HG02943 (cell line): ENCODE results near the gene DOCK2.
A peak's percentile ranks its signal among the peaks of the same experiment; 100 is the strongest.
"Not testable (repeated sequence)": the region's sequence is repeated elsewhere in the genome, so short reads cannot be mapped to it uniquely, and the experiment has no call there.

Experiments used
- ATAC-seq: cut with Tn5 transposase; IDR thresholded peaks from one replicate; pipeline ENCODE4 v1.9.1; 2021; ENCODE audit warnings: mild to moderate bottlenecking, low read depth, moderate library complexity; ENCODE audit not compliant: unreplicated experiment

The DOCK2 gene

DNA sequence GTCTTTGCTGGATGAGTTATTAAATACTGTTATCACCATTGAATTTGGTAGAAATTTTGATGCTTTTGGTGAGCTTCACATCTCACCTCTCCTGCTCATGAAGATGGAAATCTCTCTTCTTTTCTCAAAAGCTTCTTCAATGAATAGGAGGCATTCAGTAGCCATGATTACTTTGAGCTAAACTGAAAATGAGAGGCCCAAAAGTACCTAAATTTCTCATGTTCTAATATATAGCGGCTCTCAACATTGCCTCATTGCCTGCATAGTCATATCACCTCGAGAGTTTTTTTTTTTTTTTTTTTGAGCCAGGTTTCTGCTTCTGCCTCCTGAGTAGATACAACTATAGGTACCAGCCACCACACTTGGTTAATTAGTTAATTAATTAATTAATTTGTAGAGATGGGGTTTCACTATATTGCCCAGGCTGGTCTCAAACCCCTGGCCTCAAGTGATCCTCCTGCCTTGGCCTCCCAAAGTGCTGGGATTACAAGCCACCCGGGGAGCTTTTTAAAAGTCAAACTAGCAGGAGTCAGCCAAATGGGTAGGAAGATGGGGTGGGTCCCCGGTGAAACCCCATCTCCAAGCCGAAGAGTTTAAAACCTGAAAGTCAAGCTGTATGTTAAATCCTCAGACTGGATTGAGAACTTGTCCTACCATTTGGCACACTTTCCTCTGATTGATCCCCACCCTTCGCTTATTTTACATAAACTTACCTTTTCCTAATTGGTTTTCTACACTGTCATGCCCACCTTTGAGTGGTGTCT lies 169.0 kb downstream of the DOCK2 start:
- peak; percentile 61 for ATAC-seq

DNA sequence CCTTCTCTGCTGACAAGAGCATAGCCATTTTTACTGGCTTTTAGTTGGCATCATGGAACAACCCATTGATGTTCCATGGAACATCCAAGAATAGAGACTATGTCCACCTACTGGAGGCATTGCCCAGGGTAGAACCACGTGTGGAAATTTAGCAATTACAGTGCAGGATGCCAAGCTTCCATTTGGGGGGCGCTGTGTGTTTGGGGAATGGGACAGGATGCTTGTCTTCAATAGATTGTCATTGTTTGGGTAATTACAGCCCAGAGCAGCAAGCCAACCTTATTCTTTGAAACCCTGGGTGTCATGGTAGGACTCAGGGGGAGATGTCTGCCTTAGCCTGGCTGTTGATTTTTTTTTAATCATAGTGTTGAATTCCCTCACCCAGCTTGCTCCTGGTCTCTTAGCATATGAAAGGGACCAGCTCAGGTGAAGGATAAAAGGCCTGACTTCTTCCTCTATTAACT lies 171.1 kb downstream of the DOCK2 start:
- ATAC-seq, result no peak

DNA sequence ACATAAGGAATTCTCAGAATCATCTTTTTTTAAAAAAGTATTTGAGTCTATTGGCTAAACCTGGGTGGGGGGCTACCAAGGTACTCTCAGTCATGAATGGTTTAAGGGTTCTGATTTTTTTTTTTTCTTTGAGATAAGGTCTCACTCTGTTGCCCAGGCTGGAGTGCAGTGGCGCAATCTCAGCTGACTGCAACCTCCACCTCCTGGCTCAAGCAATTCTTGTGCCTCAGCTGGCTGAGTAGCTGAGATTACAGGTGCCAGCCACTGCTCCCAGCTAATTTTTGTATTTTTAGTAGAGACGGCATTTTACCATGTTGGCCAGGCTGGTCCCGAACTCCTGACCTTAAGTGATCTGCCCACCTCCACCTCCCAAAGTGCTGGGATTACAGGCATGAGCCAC lies 171.8 kb downstream of the DOCK2 start:
- ATAC-seq, result not testable (repeated sequence)

DNA sequence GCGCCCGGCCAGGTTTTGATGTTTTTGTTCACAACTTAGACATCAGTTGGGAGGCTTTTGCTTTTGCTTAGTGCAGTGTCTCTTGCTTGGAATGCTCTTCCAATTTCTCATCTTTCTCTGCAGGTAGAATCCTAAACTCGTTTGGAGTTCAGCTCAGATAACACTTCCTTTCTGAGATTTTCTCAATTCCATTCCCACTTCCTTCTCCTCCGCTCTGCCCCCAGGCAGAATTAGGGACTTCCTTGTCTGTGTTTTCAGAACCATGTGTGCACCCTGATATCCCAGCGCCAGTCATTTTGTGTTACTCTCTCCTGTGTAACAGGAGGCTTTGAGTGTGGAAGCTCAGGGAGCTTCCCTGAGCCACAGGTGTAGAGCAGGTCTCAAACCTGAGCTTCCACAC lies 172.2 kb downstream of the DOCK2 start:
- no peak for ATAC-seq

DNA sequence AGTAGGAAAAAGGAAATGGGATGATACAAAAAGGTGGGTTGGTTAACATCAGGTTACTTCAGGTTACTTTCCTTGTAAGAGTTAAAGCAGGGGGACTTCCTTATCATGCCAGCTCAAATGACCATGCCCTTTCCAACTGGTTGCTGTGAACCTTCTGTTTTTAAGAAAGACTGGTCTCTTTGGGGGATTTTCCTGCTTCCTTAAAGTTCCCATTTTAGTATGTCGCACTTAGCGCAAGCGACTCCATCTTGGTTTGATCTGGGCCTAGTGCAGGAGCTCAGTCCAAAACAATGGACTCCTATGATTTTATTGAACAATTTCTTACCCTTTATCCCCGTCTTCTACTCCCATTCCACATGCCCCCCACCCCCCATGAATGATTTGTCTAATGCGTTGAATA lies 173.4 kb downstream of the DOCK2 start:
- ATAC-seq, result no peak

DNA sequence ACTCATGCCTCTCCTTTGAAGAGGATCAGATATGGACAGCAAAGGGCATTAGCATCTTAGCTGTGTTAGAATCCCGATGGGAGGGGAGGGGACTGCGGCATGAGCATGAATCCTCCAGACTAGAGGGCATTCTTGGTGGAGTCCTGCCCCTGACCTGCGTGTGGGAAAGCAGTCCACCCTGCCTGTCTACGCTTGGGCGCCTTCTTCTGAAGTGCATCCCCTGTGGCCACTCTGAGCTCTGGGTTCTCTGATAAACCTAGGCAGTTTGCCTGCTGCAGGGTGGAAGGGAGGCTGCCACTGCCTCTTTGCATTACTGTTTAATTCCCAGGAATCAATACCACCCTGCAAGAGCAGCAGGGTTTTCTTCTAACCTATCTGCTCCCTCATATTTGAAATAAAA lies 173.9 kb downstream of the DOCK2 start:
- ATAC-seq, result no peak

DNA sequence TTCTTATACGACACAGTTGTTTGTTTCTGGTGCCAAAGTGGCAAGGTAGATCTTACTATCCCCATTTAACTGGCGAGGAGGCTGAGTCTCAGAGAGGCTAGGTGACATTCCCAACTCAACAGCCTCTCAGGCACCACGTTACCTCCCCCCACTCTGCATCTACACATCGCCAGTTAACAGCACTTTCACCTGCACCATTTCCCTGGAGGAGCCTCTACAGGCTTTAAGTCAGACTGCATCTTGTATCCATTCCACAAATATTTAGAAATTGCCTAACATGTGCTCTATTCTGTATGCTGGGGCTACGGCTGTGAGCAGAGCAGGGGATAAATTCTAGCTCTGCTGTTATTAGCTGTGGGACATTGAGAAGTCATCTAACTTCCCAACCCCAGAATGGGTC lies 174.6 kb downstream of the DOCK2 start:
- ATAC-seq, result no peak

DNA sequence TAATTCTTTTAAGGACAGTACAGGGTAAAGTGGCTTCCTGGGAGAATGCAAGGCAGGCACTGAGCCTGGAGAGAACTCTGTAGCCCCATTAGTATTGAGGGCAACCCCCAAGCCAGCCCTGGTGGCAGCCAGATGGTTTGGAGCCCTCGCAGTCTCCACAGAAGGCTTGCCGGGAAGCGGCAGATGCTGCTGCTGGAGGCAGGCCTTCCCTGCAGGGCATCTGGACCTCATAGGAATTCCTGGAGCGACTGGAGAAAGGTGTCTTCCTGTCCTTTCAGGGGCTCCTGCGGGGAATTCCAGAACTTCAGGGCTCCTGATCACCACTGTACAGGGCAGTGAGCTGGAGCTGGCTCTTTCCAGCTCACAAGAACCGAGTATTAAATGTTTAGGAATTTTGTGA lies 175.7 kb downstream of the DOCK2 start:
- ATAC-seq, result no peak

DNA sequence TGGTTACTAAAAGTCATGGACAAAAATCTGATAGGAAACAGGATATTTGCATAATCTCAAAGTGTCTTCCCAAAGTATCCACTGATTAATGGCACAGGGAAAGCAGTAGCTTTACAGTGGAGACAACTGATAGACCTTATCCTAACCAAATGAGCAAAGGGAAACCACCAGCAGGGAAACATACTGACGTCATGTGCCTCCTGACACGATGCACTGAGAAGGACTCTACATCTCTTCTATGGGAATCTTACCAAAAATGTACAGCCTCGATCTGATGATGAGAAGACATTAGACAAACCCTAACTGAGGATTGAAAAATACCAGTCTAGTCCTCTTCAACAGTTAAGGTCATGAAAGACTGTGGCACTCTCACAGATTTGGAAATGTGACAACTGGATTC lies 177.0 kb downstream of the DOCK2 start:
- ATAC-seq, result no peak

DNA sequence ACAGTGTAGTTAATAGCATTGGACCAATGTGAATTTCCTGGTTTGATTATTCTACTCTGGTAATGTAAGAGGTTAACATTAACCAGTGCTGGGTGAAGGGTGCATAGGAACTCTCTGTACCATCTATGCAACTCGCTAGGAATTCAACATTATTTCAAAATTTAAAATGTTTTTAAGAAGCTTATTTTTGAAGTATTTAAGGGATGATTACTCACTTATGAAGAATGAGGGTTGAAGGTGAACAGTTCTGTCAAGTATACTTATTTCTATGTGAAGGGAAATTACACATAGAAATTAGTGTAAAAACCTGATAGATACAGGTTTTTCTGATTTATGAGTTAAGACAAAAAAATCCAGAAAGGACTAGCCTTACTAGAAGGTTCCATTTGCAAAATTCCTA lies 177.4 kb downstream of the DOCK2 start:
- no peak for ATAC-seq

DNA sequence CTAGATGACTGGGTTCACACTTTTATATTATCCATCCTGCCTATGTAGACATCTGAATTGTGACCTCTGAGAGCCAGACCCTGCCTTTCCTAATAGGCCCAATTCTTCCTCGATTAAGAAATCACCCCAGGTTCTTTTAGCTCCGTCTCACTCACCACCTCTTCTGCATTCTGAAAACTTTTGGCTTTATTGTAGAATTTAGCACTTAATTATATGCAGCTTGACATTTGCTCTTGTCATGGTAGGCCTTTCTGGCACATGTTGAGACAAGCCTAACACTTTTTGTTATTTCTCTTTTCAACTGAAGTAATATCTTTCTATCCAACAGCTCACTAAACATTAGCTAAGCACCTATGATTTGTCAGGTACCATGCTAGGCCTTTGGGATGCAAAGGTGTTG lies 180.0 kb downstream of the DOCK2 start:
- no peak for ATAC-seq

DNA sequence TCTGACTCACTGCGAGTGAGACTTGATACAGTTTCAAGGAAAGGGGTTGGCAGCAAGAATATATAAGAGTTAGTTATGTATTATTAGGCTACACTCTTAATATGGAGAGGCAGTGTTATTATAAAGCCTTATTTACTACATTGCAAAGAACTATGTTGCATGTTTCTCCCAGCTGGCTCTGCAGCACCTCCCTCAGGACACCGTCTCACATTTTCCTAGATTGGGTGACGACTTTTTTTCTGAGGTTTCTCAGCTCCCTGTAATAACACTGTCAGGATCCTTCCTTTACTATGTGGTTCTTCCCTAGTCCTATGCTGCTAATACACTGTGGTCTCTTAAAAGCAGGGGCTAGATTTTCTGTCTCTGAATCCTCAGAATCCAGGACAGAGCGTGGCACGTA lies 189.5 kb downstream of the DOCK2 start:
- no peak for ATAC-seq

DNA sequence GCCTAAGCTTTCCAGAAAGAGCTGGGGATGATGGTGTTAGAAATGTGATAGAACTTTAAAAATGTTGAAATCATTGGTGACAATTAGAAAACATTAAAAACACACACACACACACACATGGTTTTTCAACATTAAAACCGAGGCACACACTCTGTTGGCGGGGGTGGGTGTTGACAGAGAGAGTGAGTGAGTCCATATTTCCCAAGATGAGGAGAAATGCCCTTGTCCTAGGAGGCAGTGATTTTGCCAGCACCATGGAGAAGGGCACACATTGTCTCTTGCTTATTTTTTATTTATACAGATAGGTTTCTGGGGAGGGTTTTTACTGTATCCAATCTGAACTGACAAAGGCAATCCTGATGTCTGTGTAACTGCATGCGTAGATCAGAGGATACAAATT lies 190.7 kb downstream of the DOCK2 start:
- ATAC-seq, result no peak

DNA sequence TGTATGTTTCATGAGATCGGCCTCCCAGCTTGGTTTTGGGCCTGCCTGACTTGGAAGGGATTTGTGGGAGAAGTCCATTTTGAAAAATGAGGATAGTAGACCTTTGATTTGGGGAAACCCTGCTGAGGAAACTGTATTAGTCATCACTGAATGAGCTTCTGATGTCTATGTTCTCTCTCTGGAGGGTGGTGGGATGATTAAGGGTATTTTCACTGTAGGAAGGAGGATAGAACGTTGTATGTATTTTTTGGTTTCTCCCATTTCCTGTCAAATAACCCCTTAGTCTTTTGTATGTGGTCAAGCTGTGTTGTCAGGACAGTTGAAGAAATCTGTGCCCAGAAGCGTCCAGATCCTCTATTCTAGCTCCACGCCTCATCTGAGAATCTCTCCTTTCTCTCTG lies 191.3 kb downstream of the DOCK2 start:
- ATAC-seq, result no peak

DNA sequence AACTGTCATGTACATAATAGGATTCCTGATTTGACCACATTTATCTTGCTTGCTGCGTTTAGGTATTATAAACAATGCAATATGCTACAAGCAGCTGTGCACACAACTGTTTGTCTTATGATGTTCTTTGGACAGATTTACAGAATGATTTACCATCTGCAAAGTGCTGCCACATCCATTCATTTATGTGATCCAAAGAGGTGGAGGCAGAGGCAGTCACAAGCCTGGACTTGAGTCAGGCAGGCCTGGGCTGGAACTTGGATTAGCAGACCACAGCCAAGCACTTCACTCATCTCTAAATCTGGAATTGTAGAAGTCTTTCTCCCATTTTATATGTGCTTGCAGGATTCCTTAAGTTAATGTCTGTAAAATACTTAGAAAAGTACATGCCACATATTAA lies 194.3 kb downstream of the DOCK2 start:
- no peak for ATAC-seq

DNA sequence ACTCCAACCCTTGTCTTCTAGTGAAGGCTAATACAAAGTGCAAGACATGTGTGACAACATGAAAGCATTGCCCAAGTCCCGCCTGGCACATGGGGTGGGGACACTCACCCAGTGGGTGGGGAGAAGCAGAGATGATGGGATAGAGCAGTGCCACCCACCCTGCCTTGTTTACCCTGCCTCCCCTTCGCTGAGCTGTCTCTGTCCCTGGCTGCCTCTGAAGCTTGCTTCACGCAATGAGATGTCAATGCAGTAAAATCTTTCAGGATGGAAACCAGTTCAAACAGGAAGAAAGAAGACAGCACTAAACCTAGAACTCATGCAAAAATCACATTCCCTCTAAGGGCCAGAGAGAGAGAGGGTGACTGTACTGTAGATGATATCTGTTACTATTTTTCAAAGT lies 195.2 kb downstream of the DOCK2 start:
- ATAC-seq, result no peak

DNA sequence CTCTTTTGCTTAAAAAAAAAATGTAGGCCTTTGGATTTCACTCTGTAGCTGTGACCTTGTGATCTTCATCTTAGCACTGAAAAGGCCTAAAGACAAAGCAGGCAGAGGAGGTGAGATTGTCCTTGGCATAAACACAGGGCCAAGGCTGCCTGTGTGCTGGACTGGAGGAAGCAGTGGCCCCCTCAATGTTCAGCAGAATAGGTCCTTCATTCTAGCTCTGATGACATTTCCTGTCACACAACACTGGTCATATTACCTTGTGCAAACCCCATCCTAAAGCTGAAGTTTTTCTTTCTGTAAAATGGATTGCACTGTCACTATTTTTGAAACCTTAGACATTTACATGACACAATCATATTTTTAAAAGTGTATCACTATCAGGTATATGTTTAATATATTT lies 195.8 kb downstream of the DOCK2 start:
- ATAC-seq, result no peak

DNA sequence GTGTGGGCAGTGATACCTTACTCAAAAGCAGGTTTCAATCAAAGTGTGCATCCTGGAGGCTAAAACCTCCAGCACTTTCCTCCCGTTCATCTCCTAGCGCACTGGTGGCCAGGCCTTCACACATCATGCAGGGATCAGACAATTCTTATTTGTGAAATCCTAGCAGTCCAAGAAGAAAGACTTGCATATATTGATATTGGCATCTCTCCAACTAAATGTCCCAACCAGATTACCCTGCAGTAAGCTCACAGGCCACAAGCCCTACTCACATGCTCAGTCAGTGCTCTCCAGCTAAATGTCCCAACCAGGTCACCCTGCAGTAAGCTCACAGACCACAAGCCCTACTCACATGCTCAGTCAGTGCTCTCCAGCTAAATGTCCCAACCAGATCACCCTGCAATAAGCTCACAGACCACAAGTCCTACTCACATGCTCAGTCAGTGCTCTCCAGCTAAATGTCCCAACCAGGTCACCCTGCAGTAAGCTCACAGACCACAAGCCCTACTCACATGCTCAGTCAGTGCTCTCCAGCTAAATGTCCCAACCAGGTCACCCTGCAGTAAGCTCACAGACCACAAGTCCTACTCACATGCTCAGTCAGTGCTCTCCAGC lies 196.7 kb downstream of the DOCK2 start:
- ATAC-seq, result not testable (repeated sequence)

DNA sequence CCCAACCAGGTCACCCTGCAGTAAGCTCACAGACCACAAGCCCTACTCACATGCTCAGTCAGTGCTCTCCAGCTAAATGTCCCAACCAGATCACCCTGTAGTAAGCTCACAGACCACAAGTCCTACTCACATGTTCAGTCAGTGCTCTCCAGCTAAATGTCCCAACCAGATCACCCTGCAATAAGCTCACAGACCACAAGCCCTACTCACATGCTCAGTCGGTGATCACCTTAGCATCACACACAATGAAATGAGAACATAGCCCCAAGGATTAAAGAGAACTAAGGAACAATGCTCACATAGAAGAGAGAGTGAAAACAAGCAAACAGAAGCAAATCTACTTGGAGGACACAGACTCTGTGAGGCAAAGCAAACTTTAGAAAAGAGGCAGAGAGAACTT lies 197.5 kb downstream of the DOCK2 start:
- ATAC-seq, result not testable (repeated sequence)

DNA sequence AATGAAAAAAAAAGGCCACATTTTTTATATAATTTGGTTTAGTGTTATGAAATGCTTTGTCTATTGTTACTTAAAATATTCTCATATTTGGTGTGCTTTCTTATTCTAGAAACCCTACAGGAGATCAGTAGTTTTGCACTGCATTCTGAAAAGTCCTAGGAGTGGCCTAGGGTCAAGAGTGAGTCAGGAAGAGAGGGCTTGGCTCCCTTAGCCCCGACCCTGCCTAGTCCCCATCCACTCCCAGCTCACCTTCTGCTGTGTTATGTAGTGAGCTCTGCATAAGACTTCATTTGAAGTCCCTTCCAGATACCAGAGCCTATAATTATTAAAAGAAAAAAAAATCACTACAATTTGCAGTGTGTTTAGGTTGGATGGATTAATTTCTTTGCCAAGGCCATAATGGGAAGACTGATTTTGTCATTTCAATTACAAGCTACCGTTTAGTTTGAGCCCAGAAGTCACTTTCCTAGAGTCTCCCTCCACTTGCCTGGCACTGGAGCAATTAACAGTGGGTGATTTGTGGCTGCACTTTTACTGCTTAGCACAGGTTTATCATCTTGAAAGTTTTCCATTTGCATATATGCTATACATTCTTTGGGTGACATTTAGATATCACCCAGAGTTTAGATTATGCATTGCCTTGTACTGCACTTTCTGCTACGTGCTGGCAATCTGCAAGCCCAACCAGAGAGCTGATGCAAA lies 199.9 kb downstream of the DOCK2 start:
- ATAC-seq, result no peak

DNA sequence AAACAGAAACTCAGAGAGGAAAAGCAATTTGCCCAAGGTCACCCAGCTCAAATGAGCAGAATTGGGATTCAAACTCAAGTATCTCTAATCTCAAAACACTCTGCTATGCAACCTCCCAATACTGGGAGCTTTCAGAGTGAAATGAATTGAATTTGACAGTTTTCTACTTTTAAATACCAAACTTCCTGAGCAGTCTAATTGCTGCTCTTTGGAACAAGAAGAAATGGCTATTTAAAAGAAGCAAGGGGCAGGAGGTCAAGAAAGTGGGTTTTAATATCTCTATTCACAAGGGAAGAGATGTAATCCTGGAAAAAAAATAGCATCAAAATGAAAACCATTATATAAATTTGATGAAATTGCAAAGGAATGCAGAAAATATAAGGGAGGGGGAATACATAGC lies 200.6 kb downstream of the DOCK2 start:
- no peak for ATAC-seq

DNA sequence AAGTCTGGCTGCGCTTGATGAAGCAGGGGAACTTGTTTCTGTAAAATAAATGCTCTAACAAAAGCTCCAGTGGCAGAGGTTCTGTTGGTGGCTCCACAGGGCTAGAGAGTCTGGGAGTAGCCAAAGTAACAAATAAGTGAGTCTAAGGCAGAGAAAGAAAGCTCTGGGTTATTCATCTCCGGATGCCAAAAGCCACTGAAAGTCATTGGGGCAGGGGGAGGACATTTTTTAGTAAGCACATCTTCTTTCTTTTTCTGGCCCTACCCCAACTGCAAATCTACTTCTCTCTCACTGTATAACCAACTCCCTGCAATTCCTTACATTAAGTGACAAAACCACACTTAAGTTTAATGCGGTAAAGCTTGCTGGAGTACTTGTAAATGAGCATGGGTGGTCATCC lies 201.6 kb downstream of the DOCK2 start:
- peak; percentile 88 for ATAC-seq
